Panc1 (cell line): ENCODE results near the gene GOLGB1. TPM values are rescaled to one million over a fixed set of nuclear protein-coding genes. Genes with fewer than 3 reads are reported as not detected.

Experiments used
- ATAC-seq: fragments of 200-7000 bp; cut with Tn5 transposase; 2 replicates; pipeline ENCODE4 v1.9.1; 2020; ENCODE audit warnings: mild to moderate bottlenecking, moderate library complexity
- BruUV-seq: library from RNA; stranded (reverse); fragments of 400-500 nt; replicated peaks from 2 replicates; lab custom pipeline; 2021; lab: Mats Ljungman, UMichigan
- CTCF ChIA-PET: fragments of 300-600 bp; sonication (Branson Sonifier 250); formaldehyde crosslinking; loops from one replicate; lab custom pipeline; 2022; ENCODE audit warnings: antibody characterized with exemption; lab: Charles Lee
- POLR2A ChIA-PET: fragments of 300-600 bp; sonication (Branson Sonifier 250); formaldehyde crosslinking; loops from one replicate; lab custom pipeline; 2022; ENCODE audit warnings: antibody characterized with exemption; lab: Charles Lee
- DNase-seq: peaks from one replicate; pipeline ENCODE4 v3.0.0-alpha.2; 2010; ENCODE audit warnings: low read depth, low spot score
- H3K27ac ChIP-seq: 2 replicates; pipeline ENCODE4 v1.5.1; 2011; ENCODE audit warnings: mild to moderate bottlenecking, low read length, inconsistent platforms
- H3K27me3 ChIP-seq: fragments of 200-500 bp; sonication (Bioruptor generic); 2 replicates; pipeline ENCODE4 v1.6.0; 2014; ENCODE audit warnings: low read length, inconsistent platforms; ENCODE audit not compliant: control insufficient read depth, insufficient read depth
- H3K36me3 ChIP-seq: fragments of 200-500 bp; sonication (Bioruptor generic); 2 replicates; pipeline ENCODE4 v1.5.1; 2014; ENCODE audit warnings: inconsistent platforms, mild to moderate bottlenecking, low read length, moderate library complexity; ENCODE audit not compliant: control insufficient read depth, insufficient read depth
- H3K4me1 ChIP-seq: 2 replicates; pipeline ENCODE4 v1.5.1; 2011; ENCODE audit warnings: inconsistent platforms, mild to moderate bottlenecking, low read length, moderate library complexity; ENCODE audit not compliant: control insufficient read depth, insufficient read depth
- H3K4me3 ChIP-seq, 2 experiments: 2 replicates each; pipeline ENCODE4 v1.5.1; 2011 to 2012; ENCODE audit warnings: low read depth in 2 of 2, low read length in 2 of 2, mild to moderate bottlenecking in 2 of 2, inconsistent platforms in 1 of 2, moderate library complexity in 1 of 2
- H3K9me3 ChIP-seq: fragments of 200-500 bp; sonication (Bioruptor generic); 2 replicates; pipeline ENCODE4 v1.5.1; 2014; ENCODE audit warnings: low read depth, mild to moderate bottlenecking, inconsistent platforms, low read length, moderate library complexity; ENCODE audit not compliant: control insufficient read depth, insufficient read depth
- CTCF ChIP-seq: fragments of 450-650 bp; IDR thresholded peaks from 2 replicates; pipeline ENCODE4 v1.5.1; 2017; ENCODE audit warnings: mild to moderate bottlenecking
- POLR2AphosphoS5 ChIP-seq: IDR thresholded peaks from 2 replicates; pipeline ENCODE4 v1.6.1; 2012; ENCODE audit warnings: mild to moderate bottlenecking, low read depth, low read length, moderate library complexity
- REST ChIP-seq, 2 experiments: IDR thresholded peaks; 2 replicates each; pipeline ENCODE4 v1.6.1; 2011 to 2012; ENCODE audit warnings: low read depth in 2 of 2, control low read depth in 1 of 2, low read length in 1 of 2, mild to moderate bottlenecking in 1 of 2, moderate library complexity in 1 of 2; ENCODE audit not compliant: insufficient read depth in 1 of 2
- SIN3A ChIP-seq: IDR thresholded peaks from 2 replicates; pipeline ENCODE4 v1.6.1; 2012; ENCODE audit warnings: low read depth, mild to moderate bottlenecking, low read length, moderate library complexity, borderline replicate concordance; ENCODE audit not compliant: insufficient read depth
- TCF7L2 ChIP-seq: IDR thresholded peaks from 2 replicates; pipeline ENCODE4 v1.6.1; 2011; ENCODE audit warnings: mild to moderate bottlenecking, low read depth, low read length, inconsistent platforms
- in situ Hi-C: cut with HindIII; loops from 2 replicates; pipeline ENCODE4 v1.10.0; 2016; ENCODE audit warnings: low sequenced_read_pairs, low pct_unique_long_range_greater_than_20kb
- intact Hi-C: fragments of 100-400 bp; cut with micrococcal nuclease; formaldehyde crosslinking; loops from one replicate; pipeline ENCODE4 v1.10.0; 2022; ENCODE audit not compliant: unreplicated experiment
- total RNA-seq: library from RNA; stranded (reverse); gene quantifications from one replicate; pipeline ENCODE4 v1.2.1, GENCODE V29; 2021; ENCODE audit not compliant: unreplicated experiment

The GOLGB1 gene
- total RNA-seq, 1 experiment from 2014 or later: 49.7 TPM

- POLR2A ChIA-PET: no interaction called here
- intact Hi-C loops: no loop called here
Measured at GRCh38 chr3:121723485-121723884, 26.1 kb downstream of the GOLGB1 start.

DNA sequence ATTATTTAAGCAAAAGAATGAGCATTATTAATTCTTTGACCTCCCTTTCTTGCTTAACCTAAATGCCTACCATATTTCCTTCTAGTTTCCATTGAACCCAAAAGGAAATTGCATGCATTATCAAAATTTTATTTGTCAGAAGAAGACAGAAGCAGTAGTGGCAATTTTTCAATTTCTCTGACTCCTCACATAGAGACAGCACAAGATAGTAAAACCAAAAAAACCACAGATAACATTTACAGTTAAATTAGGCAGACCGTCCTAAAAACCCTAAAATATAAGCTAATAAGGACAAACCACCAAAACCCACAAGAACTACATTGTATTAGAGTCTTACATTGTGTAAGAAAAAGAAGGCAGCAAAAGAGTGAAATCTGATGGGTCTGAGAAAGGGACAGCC, 27.1 kb downstream of the GOLGB1 start:
- ATAC-seq (no peak), DNase-seq (no peak)
- in situ Hi-C loops: no loop called here
- CTCF ChIA-PET: no interaction called here
- Histone ChIP-seq H3K27me3 (no peaks in the 10 kb centered on the region), H3K27ac (no peak overlapping the region), H3K36me3 (peaks cover 21% of the 10 kb centered on the region), H3K4me1 (no peaks in the 10 kb centered on the region), H3K9me3 (no peaks in the 10 kb centered on the region), H3K4me3 (no peak overlapping the region)
- no TSS peak for BruUV-seq
- TF ChIP-seq TCF7L2 (no peak), CTCF (no peak), POLR2AphosphoS5 (no peak), REST (IDR thresholded peaks at IDR 0.05; ENCODE audit: insufficient read depth in 1 of 2, low read depth in 2 of 2, low read length in 1 of 2) (no peak), SIN3A (no peak)
- intact Hi-C loops: no loop called here
- POLR2A ChIA-PET: no interaction called here

More at GRCh38 chr3:121723485-121723884, 26.1 kb downstream of the GOLGB1 start:
- Histone ChIP-seq H3K36me3 (peaks cover 13% of the 10 kb centered on the region), H3K4me1 (no peaks in the 10 kb centered on the region), H3K27me3 (no peaks in the 10 kb centered on the region), H3K27ac (no peak overlapping the region), H3K4me3 (no peak overlapping the region), H3K9me3 (no peaks in the 10 kb centered on the region)
- BruUV-seq: no TSS peak
- DNase-seq (no peak), ATAC-seq (no peak)
- CTCF ChIA-PET: no interaction called here
- in situ Hi-C loops: no loop called here
- TF ChIP-seq TCF7L2 (no peak), REST (IDR thresholded peaks at IDR 0.05; ENCODE audit: insufficient read depth in 1 of 2, low read depth in 2 of 2, low read length in 1 of 2) (no peak), SIN3A (no peak), CTCF (no peak), POLR2AphosphoS5 (no peak)
